HG03354 (cell line): ENCODE measurements around the gene MRPS27.

Experiments
- ATAC-seq: cut with Tn5 transposase; IDR thresholded peaks from one replicate; pipeline ENCODE4 v1.9.1; 2021; ENCODE audit warnings: mild to moderate bottlenecking; ENCODE audit not compliant: unreplicated experiment, poor library complexity, severe bottlenecking

The MRPS27 gene

DNA sequence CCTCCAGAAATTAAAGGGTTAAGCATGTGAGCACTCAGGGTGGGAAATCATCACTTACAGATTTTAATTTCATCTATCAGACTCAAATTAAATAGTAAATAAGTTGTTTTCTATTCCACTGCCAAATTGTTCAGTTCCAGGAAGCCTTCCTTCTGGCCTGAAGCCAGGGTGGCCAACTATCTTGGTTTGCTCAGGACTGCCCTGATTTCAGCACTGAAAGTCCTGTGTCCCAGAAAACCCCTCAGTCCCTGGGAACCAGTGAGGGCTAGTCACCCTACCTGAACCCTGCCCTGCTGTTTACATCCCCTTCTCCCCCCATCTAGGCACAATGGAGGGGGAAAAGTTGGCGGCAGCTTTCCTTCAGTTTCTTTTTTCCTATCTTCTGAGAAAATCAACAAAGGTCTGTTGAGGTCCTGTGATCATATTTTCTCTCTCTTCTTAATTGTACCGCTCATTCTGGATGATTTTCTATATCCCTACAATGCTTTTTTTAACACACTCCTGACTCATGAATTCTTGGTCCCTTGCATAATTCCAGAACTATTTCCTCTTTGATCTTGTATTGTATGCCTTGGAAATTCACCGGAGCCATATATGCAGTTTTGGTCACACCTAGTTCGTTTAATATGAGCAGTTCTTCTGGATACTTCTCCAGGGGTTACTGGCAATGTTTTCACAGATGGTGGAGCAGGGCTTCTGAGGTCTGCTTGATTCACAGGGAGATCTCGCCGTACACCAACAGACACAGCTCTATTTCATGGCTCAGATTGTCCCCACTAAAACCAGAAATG, 109.0 kb downstream of the MRPS27 start:
- no peak for ATAC-seq

DNA sequence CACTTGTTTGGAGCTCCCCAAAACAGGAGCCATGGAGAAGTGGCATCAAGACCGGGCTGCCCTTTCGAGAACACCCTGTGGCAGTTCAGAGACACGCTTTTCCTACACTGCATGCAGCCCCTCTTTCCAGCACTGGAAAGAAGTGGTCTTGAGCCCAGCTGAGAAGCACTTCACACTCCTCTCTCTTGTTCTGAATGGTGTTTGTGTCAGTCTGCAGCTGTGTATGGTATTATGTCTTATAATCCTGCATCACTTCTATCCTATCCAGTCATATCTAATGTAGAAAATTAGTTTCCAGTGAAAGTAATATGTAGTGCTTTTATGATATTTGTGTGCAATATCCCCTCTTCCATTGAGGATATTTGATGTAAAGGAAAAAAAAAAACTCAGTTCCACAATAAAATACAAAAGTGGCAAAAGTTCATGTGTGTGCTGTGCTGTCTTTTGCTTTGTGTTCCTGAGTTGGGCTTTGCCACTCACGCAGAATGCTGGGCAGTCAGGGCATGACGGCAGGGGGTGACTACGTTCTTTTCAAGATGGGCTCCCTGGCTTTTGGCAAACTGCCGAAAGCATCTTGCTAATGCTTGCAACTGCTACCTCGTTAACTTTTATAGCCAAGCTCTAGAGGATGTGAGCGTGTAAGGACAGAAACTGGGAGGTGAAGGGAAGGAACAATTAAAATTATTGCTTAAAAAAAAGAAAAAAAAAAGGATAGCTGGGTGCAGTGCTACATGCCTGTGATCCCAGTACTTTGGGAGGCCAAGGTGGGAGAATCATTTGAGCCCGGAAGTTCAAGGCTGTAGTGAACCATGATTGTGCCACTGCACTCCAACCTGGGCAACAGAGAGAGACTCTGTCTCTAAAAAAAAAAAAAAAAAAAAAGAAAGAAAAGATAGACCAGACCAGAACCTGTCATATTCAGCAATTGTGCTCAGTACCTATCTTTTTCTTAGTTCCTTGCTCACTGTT, 110.6 kb downstream of the MRPS27 start:
- ATAC-seq: no peak

DNA sequence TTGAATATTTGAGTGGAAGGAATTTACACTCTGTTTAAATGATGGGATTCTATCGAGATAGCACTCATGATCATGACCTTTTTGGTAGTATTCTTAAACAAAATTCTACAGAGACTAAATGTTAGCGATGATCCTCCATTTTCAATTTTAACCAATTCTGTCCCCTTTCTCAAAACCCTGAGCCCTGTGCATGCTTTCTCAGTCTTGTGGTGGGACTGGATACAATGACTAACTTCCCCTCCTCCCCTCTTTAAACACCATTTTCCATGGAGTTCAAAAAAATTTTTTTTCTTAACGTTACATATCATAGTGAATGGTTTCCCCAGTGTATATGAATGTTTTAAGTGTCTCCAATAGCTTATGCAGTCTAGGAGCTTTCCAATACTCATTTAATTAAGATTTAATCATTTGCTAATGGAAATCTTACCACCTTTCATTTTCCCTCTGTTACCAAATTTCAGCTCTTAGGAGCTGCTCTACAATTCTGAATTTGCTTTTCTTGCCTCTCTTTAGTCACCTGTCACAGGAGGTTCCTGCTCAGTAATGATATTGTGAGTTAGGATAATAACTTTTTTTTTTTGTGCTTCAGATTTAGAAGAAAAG, 111.6 kb downstream of the MRPS27 start:
- no peak for ATAC-seq

DNA sequence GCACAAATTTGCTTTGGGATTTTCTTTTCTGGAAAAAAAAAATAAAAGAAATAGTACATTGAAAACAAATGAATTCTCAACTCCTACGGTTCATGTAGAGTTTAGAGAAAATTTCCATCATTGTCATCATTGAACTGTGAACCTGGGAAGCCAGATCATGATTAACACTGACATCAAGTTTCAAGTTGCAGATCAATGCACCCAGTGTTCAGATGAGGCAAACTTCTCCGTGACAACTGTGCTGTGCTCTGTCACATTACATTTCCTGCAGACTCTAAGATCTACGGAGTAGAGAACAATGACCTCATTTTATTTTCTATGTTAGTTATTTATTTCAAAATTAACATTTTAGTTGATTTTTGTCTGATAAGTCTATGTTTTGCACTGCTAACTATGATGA, 113.0 kb downstream of the MRPS27 start:
- ATAC-seq: no peak

DNA sequence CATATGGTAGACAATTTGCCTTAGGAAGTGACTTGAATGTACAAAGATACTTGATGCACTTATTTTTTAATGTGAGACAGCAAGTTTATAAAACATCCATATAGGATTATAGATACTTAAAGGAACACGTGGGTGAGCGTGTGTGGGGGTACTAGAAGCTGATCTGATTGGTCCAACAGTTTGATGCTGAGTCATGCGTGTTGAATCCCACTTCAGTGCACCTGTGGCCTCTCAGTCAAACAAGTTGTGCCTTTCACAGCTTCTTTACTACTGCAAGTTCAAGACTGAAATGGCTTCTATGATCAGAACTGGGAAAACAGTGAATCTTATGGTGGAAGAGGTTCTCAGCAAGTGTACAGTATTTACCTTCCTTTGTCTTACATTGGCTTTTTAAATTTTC, 113.9 kb downstream of the MRPS27 start:
- no peak for ATAC-seq

DNA sequence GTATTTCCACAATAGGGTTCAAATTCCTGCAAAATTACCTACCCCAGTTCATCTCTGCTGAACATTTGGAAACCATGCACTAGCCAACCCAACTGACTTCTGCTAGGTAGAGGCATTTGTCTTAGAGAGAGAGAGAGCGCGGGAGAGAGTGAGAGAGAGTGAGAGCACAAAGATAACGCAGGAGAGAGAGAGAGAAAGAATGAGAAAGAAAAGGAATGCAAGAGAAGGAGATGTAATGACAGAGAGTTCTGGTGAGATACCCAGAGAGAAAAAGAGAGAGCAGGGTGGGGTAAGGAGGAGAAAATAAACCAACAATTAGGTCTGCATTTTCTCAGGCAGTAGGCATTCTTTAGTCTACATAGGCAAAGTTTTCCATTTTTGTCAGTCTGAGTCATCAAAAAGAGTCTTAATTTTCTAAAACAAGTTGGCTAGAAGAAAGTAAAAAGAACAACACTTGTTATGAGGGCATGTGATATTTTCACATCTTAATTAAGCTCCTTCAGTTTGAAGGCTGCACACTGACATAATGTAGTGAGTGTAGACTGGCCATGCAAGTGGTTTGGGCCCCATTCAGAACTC, 114.5 kb downstream of the MRPS27 start:
- ATAC-seq: no peak

DNA sequence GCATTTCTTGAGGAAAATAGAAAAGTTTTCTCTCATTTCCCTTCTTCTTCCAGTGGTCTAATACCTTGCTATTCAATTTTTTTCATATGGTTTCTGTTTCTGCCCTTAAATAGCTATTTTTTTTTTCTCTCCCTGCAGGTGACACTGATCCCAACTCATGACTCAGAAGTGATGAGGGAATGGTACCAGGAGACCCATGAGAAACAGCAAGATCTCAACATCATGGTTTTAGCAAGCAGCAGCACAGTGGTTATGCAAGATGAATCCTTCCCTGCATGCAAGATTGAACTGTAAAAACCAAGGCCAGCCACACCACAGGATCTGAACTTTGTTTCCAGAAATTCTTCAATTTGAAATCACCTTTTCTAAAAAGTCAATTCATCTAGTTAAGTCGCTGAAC, 115.1 kb downstream of the MRPS27 start:
- ATAC-seq: no peak

DNA sequence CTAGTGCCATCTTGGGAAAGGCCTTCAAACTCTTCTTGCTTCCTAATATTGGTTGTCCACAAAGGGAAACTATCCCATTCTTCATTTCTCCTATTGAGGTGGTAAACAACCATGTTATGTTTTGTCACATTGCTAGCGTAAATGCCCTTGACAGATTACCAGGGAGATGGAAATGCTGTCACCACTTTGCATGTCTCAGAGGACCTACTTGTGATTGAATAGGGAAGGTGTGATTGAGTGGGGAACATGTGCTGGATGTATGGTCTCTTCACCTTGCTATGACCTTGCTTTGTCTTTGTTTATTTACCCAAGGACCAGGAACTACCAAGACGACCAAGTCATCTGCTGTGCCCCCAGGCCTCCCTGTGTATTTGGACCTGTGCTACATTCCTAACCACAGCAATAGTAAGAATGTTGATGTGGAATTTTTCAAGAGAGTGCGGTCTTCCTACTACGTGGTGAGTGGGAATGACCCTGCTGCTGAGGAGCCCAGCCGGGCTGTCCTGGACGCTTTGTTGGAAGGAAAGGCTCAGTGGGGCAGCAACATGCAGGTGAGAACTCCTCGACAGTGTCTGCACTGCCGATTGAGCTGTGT, 116.7 kb downstream of the MRPS27 start:
- no peak for ATAC-seq

DNA sequence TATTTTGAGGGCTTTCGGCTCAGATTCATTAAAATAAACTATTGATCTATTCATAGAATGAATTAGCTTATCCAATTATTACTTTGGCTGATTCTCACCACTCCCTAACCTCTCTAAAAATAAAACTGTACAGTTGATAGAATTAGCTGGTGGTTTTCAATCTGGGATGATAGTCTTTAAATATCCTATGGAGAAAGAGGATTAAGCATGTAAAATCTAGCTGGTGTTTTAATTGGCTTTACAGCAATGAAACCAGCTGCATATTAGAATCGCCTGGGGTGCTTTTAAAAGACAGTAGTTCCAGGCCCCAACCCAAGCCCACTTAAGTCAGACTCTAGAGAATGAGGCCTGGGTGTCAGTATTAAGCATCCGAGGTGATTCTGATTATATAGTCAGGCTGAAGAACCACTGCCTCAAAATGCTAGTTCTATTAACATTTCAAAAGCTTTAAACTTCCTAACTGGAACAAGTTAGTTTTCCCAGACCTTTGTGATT, 117.7 kb downstream of the MRPS27 start:
- ATAC-seq: no peak

DNA sequence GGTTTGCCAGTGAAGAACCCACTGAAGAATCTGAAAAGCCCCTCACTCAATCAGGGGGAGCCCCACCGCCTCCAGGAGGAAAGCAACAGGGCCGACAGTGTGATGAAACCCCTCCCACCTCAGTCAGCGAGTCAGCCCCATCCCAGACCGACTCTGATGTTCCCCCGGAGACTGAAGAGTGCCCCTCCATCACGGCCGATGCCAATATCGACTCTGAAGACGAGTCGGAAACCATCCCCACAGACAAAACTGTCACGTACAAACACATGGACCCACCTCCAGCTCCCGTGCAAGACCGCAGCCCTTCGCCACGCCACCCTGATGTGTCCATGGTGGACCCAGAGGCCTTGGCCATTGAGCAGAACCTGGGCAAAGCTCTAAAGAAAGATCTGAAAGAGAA, 120.4 kb downstream of the MRPS27 start:
- no peak for ATAC-seq

DNA sequence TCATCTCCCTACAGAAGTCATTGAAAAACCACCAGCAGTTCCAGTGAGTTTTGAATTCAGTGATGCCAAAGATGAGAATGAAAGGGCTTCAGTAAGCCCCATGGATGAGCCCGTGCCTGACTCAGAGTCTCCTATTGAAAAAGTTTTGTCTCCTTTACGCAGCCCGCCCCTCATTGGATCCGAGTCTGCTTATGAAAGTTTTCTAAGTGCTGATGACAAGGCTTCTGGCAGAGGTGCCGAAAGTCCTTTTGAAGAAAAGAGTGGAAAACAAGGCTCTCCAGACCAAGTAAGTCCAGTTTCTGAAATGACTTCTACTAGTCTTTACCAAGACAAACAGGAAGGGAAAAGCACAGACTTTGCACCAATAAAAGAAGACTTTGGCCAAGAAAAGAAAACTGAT, 122.6 kb downstream of the MRPS27 start:
- no peak for ATAC-seq

DNA sequence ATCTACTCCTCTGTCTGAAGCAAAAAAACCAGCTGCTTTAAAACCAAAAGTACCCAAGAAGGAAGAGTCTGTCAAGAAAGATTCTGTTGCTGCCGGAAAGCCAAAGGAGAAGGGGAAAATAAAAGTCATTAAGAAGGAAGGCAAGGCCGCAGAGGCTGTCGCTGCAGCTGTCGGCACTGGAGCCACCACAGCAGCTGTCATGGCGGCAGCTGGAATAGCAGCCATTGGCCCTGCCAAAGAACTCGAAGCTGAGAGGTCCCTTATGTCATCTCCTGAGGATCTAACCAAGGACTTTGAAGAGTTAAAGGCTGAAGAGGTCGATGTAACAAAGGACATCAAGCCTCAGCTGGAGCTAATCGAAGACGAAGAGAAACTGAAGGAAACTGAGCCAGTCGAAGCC, 124.5 kb downstream of the MRPS27 start:
- no peak for ATAC-seq

DNA sequence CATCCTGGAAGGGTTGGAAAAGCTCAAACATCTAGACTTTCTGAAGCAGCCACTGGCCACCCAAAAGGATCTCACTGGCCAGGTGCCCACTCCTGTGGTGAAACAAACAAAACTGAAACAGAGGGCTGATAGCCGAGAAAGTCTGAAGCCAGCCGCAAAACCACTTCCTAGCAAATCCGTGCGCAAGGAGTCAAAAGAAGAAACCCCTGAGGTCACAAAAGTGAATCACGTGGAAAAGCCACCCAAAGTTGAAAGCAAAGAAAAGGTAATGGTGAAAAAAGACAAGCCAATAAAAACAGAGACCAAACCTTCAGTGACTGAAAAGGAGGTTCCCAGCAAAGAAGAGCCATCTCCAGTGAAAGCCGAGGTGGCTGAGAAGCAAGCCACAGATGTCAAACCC, 125.2 kb downstream of the MRPS27 start:
- ATAC-seq: peak; percentile 98

DNA sequence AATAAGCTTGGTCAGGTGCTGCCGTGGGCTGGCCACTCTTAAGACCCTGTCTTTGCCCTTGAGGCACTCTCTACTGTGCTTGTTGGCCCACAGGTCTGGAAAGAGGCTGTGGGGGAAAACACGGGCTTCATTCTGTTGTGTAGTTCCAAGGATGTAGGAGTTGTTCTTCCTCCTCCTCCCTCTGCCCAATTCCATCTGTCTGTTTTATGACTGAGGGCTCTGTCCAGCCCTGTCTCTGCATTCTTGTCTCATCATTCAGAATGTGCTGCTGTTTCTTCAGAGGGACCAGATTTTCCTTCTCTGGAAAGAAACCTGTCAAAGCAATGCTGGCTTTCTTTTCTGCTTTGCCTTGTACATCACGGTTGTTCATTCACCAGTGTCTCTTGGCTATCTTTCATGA, 128.6 kb downstream of the MRPS27 start:
- no peak for ATAC-seq

DNA sequence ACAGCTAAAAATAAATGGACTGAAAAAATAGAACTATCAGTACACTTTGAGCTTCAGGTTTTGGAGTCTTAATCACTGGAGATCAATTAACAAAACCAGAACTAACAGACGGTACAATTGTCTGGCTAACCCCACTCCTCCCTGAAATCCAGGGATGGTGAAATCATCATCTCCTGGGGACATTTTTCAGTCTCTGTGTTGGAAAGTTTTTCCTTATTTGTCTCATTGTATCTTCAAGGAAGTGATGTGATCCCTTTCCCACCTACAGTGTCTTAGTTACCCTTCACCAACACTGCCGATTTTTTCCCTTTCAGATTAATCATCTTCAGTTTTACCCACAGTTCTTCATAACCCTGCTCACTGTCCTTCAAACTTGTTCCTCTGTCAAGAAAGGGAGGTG, 130.9 kb downstream of the MRPS27 start:
- no peak for ATAC-seq

DNA sequence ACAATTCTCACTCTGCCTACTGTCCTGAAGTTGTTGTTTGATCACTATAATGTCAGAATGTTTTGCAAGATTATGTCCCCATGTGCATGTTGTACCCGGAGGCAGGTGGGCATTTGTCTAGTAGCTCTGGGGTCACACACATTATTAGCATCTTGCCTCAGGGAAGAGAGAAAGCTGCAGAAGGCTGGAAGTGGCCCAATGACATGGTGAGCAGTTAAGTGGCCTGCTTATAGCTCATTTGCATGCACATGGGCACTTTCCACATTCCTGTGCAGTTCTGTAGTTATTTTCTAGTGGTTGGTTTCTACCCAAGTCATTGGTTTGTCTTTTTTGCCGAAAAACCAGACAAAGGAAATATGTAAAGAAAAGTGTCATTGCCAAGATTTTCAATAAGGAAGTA, 131.9 kb downstream of the MRPS27 start:
- no peak for ATAC-seq

DNA sequence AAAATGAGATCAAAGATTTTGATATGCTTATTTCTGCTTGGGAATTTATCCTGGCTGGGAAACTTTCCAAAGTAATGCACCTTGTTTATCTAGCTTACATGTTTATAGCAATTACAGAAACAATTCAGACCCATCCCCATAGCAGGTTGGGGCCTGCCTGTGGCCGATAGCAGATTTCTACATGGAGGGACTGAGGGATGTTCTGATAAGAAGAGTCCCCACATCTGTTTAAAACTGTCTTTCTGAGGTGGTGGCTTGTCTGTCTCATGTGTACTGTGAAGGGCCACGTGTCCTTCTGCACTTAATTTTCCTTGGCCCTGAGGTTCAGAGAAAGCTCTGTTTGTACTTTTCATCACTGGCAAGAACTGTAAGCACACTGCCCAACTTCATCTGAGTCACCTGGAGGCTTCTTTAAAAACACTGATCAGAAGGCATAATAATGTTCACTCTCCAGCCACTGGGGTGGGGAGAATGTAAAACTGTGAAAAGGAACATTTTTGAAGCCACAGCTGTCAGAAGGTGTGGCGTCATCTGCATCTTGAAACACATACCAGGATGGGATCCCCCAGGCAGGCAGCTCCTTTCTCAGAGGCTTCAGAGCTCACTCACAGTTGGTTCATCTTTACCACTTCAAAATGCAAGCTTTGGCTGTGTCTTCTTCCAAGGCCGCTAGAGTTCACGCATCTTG, 132.5 kb downstream of the MRPS27 start:
- ATAC-seq: no peak

DNA sequence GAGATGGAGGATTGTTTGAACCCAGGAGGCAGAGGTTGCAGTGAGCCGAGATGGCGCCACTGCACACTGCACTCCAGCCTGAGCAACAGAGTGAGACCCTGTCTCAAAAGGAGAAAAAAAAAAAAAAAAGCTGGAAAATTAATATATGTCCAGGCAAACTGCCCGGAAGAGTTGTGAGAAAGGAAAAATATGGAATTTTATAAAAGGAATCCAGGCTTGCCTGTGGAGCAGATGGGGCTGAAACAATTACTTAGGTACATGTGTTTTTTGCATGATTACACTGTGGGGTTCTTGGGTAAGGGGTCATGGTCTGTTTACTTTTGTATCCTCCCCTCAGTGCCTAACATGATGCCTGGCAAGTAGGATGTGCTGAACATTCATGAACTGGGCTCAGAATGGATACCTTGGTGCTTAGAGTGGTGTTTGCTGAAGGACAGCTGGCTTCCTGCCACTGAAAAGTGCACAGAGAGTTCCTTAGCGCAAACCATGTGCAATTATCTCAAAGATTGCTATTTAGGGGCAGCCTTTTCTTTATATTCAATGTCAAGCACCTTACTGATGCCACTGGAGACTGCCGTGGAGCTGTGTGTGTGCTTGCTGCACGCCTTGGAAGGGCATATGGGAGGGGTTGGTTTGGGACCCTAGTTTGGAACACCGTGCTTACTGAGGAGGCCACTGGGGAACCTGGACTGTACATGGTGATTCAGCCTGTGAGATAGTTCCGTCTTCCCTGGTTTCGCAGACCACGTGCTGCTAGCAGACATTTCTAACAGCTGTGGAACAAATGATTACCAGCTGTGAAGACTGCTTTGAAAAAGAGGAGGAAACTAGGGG, 134.3 kb downstream of the MRPS27 start:
- no peak for ATAC-seq
